Thyroid gland (tissue), 4 donors: Measurements from ENCODE around the gene UCHL5.

Experiments used
- POLR2A ChIP-seq, 2 donors: fragments of 450-650 bp; IDR thresholded peaks; one replicate each; pipeline ENCODE4 v1.6.1; 2017; ENCODE audit warnings: antibody characterized with exemption in 2 of 2, mild to moderate bottlenecking in 2 of 2, moderate library complexity in 1 of 2
- TF ChIP-seq, protein P1 (sequence below), 6 experiments: fragments of 200-600 bp in 3 of 6; fragments of 450-650 bp in 3 of 6; sonication (generic) in 3 of 6; IDR thresholded peaks; one replicate each; pipeline ENCODE4 v1.5.1; 2016 to 2019; ENCODE audit warnings: antibody characterized with exemption in 6 of 6, mild to moderate bottlenecking in 2 of 6, inconsistent platforms in 1 of 6, moderate library complexity in 1 of 6

DNA sequence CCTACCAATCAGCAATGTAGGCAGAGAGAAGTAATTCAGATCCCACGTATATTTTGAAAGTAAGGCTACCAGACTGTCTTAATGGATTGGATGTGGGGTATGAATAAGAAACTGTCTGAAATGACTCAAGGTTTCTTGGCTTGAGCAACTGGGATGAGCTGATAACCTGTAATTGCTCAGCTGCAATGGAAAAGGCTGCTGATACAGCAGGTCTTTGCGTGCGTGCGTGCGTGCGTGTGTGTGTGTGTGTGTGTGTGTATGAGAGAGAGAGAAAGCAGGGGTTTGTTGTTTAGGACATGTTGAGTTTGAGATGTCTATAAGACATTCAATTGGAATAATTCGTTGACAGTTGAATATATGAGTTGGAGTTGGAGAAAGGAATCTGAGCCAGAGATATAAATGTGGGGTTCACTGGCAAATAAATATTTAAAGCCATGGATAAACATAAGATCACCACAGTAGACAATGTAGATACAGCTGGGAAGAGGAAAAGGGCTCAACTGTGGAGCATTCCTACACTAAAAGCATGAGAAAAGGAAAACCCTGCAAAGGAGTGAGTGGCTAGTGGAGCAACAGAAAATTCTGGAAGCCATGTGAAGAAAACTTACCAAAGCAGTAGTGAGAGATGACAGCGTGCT is 72.9 kb downstream of the UCHL5 start:
- TF ChIP-seq, protein P1, sequence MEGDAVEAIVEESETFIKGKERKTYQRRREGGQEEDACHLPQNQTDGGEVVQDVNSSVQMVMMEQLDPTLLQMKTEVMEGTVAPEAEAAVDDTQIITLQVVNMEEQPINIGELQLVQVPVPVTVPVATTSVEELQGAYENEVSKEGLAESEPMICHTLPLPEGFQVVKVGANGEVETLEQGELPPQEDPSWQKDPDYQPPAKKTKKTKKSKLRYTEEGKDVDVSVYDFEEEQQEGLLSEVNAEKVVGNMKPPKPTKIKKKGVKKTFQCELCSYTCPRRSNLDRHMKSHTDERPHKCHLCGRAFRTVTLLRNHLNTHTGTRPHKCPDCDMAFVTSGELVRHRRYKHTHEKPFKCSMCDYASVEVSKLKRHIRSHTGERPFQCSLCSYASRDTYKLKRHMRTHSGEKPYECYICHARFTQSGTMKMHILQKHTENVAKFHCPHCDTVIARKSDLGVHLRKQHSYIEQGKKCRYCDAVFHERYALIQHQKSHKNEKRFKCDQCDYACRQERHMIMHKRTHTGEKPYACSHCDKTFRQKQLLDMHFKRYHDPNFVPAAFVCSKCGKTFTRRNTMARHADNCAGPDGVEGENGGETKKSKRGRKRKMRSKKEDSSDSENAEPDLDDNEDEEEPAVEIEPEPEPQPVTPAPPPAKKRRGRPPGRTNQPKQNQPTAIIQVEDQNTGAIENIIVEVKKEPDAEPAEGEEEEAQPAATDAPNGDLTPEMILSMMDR (IDR thresholded peaks at IDR 0.05) = no peak
- TF ChIP-seq POLR2A (IDR thresholded peaks at IDR 0.05) = no peak
